Heart left ventricle (tissue), 13 donors: Measurements from ENCODE around the gene AFF3.

Source experiments
- POLR2A ChIP-seq, 2 donors: fragments of 450-650 bp; IDR thresholded peaks; one replicate each; pipeline ENCODE4 v1.6.1; 2017; ENCODE audit warnings: antibody characterized with exemption in 2 of 2, mild to moderate bottlenecking in 2 of 2, moderate library complexity in 2 of 2
- TF ChIP-seq, protein P1 (sequence below), 12 donors: fragments of 200-600 bp; sonication (generic) in 4 of 12; IDR thresholded peaks; one replicate each; pipeline versions ENCODE4 v1.5.0 to v1.8.0; 2018 to 2022; ENCODE audit warnings: antibody characterized with exemption in 12 of 12, mild to moderate bottlenecking in 5 of 12
- donor health status: ischemic (EF 13 %, LVEDD 7.1; RV severe dilation, severe dysfunction).
- donor health status: DM: no; HTN: yes; CAD: no.
- donor health status: DM: no; HTN: no; CAD: no.
- donor health status: ischemic (EF 25% LVEDD 6.9; RV normal size, moderate dysfunction).
- donor health status: ischemic (EF 25% LVEDD 5.7; RV mildly dilated, moderate dysfunction).
- donor health status: ischemic (EF 35%, LVEDD 5.7; RV mildly dilated, moderate dysfunction).
- donor health status: nonischemic (EF 11% LVEDD 7.7; RV severe dilation, severe dysfunction).
- donor health status: DM: yes; HTN: yes; CAD: no.
- donor health status: PGD.
- donor health status: ischemic (EF 29% LVEDD 5.4; RV normal size, mild dysfunction).
- donor health status: nonischemic (EF 23%, LVEDD 6.1; RV moderate dilation, normal function).

DNA sequence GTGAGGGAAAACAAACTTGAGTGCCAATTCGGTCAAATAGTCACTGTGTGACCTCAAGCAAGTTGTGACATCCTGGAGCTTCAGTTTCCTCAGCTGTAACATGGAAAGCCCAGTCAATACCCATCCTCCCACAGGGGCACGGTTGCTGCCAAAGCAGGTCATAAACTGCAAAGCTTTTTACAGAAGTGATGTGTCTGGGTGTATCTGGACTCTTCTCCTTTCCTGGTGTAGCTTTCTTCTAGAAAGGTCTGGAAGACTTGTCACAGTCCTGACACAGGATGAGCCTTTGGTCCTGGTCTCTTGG lies 4.2 kb upstream of the AFF3 start:
- TF ChIP-seq, protein P1, sequence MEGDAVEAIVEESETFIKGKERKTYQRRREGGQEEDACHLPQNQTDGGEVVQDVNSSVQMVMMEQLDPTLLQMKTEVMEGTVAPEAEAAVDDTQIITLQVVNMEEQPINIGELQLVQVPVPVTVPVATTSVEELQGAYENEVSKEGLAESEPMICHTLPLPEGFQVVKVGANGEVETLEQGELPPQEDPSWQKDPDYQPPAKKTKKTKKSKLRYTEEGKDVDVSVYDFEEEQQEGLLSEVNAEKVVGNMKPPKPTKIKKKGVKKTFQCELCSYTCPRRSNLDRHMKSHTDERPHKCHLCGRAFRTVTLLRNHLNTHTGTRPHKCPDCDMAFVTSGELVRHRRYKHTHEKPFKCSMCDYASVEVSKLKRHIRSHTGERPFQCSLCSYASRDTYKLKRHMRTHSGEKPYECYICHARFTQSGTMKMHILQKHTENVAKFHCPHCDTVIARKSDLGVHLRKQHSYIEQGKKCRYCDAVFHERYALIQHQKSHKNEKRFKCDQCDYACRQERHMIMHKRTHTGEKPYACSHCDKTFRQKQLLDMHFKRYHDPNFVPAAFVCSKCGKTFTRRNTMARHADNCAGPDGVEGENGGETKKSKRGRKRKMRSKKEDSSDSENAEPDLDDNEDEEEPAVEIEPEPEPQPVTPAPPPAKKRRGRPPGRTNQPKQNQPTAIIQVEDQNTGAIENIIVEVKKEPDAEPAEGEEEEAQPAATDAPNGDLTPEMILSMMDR (IDR thresholded peaks at IDR 0.05): no peak
- TF ChIP-seq POLR2A (IDR thresholded peaks at IDR 0.05): no peak
